ENCODE data around the gene BANF2. TPM values are rescaled to one million over a fixed set of nuclear protein-coding genes. Genes with fewer than 3 reads are reported as not detected.

The BANF2 gene
- total and polyA plus RNA-seq, 11 donors = not detected

DNA sequence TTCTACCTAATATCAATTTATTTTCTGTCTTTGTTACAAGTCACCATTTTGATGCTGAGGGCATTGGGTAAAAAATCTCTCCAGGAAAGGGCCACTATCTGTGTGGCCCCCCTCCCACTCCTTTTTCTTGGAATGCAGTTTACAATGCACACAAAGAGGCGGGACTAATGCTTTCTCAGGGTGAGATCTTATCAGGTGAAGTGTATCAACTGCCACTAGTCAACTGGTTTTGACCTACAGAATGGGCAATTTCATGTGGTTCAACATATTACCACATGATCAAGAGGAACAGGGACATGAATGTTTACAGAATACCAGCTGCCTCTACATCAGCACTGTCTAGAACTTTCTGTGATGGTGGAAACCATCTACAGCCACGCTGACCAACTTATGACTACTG lies 21.5 kb upstream of the BANF2 start:
- H3K4me3 ChIP-seq = no peak overlapping the region
- intact Hi-C loops (cut with DNase I) = loop anchor here in 1 of 10 donors (5.0 kb wide), 1 partner anchor 224 kb away; no protein-coding TSS in a partner anchor
- WGBS, 4 donors = 92 to 100% (median 94%) methylated on average over 2 of the region's 2 CpGs
- H3K36me3 ChIP-seq = peaks cover 0 to 54% (median 20%) of the 10 kb centered on the region in 9 donors
- DNase-seq (no peak), ATAC-seq (no peak)
- no peaks in the 10 kb centered on the region for H3K27me3 ChIP-seq
- no peaks in the 10 kb centered on the region for H3K9me3 ChIP-seq
- TF ChIP-seq CTCF (IDR thresholded peaks at IDR 0.05) (no peak), POLR2A (IDR thresholded peaks at IDR 0.05) (no peak)
- peaks cover 0 to 71% (median 36%) of the 10 kb centered on the region in 12 donors for H3K4me1 ChIP-seq
- H3K27ac ChIP-seq = no peak overlapping the region

- H3K36me3 ChIP-seq = peaks cover 0 to 54% (median 18%) of the 10 kb centered on the region in 9 donors
- intact Hi-C loops (cut with DNase I) = loop anchor here in 1 of 10 donors (5.0 kb wide), 1 partner anchor 223 kb away; no protein-coding TSS in a partner anchor
- no peaks in the 10 kb centered on the region for H3K9me3 ChIP-seq
- H3K4me3 ChIP-seq = no peak overlapping the region
- H3K27ac ChIP-seq = peak overlapping the region in 1 of 12 donors; percentile 94
- H3K4me1 ChIP-seq = peaks cover 0 to 70% (median 35%) of the 10 kb centered on the region in 12 donors
- WGBS, 4 donors = 77 to 84% (median 79%) methylated on average over 3 of the region's 3 CpGs
- no peaks in the 10 kb centered on the region for H3K27me3 ChIP-seq
- DNase-seq (no peak), ATAC-seq (no peak)
- no peak for TF ChIP-seq POLR2A (IDR thresholded peaks at IDR 0.05)
- TF ChIP-seq CTCF (IDR thresholded peaks at IDR 0.05) = no peak
Observed at GRCh38 chr20:17678886-17679285, 20.9 kb upstream of the BANF2 start.

GRCh38 chr20:17679941-17680835 lies 19.6 kb upstream of the BANF2 start:
- H3K4me3 ChIP-seq = peak overlapping the region; percentile 53 to 95 (median 85)
- DNase-seq (peak; percentile 39 to 75 (median 63)), ATAC-seq (no peak)
- 26 to 42% (median 36%) methylated on average over 26 to 27 of the region's 27 CpGs for WGBS, 4 donors
- H3K36me3 ChIP-seq = peaks cover 0 to 43% (median 18%) of the 10 kb centered on the region in 9 donors
- no peaks in the 10 kb centered on the region for H3K27me3 ChIP-seq
- intact Hi-C loops (cut with DNase I) = loop anchor here (2.0 to 10.0 kb wide), 10 partner anchors 75 to 257 kb away; no protein-coding TSS in a partner anchor
- no peaks in the 10 kb centered on the region for H3K9me3 ChIP-seq
- no peak for TF ChIP-seq POLR2A (IDR thresholded peaks at IDR 0.05)
- no peak for TF ChIP-seq CTCF (IDR thresholded peaks at IDR 0.05)
- peak overlapping the region; percentile 81 to 95 (median 92) for H3K27ac ChIP-seq
- peaks cover 0 to 57% (median 27%) of the 10 kb centered on the region in 12 donors for H3K4me1 ChIP-seq

Data from heart left ventricle (tissue), 16 donors.